Inflammatory macrophage (primary cell): ENCODE measurements around the gene TUBA4A.
A peak's percentile ranks its signal among the peaks of the same experiment; 100 is the strongest.

Source experiments
- DNase-seq, 2 donors: peaks; one replicate each; pipeline ENCODE4 v3.0.0-alpha.2; 2020 to 2022

Gene TUBA4A

GRCh38 chr2:219286436-219287115 lies 32.9 kb upstream of the TUBA4A start:
- DNase-seq: peak in 1 of 2 donors; percentile 35

DNA sequence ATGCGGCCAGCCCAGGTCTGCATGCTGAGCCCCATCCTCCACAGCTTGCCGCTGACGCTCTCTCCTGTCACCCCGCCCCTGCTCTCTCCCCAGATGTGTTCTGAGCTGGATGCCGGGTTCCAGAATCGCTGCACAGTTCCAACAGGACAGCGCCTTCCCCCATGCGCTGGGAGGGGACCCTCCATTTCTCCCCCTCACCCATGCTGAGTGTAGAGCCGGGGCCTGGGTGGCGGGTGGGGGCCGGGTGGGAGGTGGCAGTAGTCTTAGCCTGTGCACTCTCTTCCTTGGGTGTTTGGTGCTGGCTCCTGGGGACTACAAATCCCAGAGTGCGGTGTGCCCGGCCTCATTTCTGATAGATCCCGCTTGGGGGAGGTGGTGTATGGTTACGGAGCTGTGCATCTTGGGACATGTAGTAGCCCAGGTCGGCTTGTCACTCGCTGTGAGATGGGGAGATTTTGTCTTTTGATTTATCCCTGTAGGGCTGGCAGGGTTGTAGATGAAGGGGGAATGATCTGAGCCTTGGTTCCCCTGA lies 32.2 kb upstream of the TUBA4A start:
- DNase-seq: no peak

DNA sequence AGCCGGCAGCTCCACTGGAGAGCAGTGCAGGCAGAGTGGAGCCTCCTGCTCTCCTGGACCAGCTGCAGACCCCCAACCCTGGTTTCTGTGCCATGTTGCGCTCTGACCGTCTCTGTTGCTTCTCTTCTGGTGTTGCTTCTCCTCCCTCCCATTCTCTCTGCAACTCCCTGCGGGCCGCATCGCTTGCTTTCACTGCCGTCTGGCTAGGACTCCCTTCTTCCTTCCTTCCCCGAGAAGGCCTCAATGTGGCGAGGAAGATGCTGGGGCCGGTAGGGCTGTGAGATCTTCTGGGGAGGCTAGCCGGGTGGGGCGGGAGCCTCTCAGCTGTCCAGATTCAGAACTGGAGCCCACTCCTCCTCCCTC lies 31.6 kb upstream of the TUBA4A start:
- no peak for DNase-seq

DNA sequence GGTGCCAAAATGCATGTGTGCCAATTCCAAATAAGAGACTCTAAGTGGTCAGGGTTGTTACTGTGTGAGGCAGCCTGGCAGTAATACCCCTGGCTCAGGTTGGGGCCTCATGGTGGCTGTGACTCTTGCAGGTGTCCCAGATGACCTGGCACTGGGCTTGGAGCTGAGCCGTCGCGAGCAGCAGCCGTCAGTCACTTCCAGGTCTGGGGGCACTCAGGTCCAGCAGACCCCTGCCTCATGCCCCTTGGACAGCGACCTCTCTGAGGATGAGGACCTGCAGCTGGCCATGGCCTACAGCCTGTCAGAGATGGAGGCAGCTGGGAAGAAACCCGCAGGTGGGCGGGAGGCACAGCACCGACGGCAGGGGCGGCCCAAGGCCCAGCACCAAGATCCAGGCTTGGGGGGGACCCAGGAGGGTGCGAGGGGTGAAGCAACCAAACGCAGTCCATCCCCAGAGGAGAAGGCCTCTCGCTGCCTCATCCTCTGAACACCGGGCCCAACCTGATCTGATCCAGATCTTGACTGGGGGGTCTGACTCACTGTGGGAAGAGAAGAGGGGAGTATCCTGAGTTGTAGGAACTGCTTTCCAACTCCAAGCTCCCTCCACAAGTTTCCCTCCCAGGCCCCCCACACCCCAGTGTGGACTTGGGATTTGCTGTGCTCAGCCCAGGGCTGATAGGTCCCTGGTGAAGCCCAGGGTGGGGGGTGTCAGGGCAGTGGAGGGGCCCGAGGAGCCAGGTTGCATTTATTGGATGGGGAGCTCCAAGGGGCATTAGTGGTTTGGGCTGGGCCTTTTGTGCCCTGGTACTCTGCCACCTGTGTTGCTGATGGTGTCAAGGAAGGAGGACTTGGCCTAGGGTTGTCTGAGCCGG lies 31.0 kb upstream of the TUBA4A start:
- no peak for DNase-seq

GRCh38 chr2:219282943-219283581 lies 29.3 kb upstream of the TUBA4A start:
- DNase-seq: no peak

DNA sequence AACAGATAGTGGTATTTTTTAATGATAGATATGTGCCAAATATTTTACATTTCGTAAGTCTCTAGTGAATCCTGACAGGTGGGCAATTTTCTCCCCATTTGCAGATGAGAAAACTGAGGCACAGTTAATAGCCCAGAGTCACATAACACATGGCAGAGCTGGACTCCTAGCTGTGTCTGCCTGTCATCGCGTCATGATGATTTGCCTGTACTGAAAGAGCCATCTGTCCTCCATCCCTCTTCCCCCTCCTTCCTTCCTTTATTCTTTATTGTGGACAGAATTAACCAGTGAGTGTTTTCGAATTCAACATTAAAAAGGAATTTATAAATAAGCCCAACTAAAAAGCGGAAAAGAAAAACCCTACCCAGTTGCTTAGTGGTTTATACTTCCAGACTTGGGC lies 28.7 kb upstream of the TUBA4A start:
- no peak for DNase-seq

DNA sequence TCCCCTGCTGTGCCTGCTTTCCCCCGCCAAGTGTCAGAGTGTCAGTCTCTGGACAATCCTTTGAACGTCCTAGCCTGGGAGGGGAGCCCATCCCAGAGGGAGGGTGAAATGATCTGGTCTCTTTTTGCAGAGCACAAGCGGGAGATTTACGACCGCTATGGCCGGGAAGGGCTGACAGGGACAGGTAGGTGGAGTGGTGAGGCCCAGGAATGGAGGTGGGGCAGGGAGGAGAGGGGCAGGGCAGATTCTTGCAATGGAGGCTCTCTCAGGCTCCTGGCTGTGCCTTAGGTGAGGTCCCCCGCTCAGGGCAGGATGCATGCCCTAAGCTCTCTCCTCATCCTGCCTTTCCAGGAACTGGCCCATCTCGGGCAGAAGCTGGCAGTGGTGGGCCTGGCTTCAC lies 27.9 kb upstream of the TUBA4A start:
- no peak for DNase-seq

DNA sequence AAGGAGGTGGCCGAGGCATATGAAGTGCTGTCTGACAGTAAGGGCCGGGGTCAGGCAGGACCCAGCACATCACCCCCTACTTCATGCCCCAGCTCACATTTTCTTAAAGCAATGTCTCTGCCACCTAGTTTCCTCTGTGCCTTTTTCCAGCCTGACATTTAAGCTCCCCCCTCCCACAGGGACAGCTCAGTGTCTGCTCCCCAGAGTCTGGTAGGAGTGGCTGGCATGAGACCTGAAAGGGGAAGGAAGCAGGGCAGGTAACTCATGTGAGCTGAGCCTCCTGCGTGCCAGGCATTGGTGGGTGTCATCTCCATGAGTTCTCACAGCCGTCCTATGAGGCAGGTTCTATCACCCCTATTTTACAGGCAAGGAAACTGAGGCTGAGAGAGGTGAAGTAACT lies 26.9 kb upstream of the TUBA4A start:
- no peak for DNase-seq

DNA sequence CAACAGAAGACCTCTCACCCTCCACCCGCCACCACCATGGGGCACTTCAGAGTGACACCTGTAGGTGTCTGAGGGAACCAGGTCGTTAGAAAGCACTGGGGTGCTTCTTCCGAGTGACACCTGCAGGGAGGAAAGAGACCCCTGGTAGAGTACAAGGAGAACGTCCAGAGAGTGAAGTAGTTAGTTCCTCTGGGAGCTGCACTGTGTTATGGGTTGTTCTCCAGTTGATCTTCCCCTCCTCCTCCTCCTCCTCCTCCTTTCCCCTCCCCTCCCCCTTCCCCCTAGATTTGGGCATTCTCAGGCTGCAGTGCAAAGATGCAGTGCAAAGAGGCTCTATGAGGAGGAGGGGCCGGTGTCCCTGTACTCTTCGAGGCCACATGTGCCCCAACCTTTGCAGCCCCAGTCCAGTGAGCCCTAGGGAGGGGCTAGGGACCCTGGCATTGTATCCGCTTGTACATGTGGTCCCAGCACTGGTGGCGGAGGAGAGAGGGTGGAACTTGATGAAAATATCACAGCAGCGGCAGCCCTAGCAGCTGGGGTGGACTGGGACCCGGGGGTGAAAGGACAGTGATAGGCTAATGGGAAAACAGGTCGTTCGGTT lies 26.3 kb upstream of the TUBA4A start:
- no peak for DNase-seq

- DNase-seq: peak; percentile 99 to 100
Measured at GRCh38 chr2:219279151-219279915, 25.6 kb upstream of the TUBA4A start, which contains the start of gene DNAJB2. DNAJB2 (plus strand) TSS chr2:219279366; CDS start chr2:219279834, 468 bp downstream.

GRCh38 chr2:219278655-219279150 lies 25.0 kb upstream of the TUBA4A start:
- no peak for DNase-seq

DNA sequence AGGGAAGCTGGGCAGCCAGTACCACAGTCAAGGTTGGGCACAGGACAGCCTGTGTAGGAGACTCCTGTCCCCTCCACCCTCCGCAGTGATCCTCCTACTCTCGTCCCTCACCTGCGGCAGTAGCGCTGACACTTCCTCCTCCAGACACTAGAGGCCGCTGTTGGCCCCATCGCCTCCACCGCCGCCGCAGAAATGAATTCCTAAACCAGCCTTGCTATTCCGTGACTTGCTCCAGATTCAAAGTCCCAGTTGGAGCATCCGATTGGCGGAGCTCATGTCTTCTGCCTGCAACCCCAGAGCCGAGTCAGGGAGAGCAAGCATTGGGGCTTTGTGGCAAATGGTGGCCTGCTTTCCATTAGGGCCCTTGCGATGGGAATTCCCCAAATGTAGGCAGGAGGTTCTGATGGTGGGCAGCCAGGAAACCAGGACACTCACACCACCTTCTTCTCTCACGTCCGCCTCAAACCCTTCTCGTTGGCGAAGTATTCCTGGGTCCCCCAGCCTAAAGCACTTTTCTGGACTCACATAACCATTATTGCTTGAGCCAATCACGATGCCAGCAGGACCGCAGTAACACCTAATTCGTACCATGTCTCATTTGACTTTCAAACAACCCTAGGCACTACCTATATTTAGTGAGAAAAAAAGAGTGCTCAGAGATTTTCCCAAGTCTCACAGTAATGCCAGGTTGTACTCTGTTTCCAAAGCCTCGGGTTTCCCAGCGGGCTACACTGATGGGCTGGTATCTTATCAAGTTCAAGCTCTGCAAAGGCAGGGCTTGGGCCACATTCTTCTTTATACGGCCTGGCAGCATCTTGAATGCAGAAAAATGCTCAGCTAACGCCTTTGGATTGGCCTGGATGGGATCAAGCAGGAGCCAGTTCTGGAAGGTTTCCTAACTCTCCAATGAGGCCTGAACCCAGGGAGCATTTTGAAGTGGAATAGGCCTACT lies 24.3 kb upstream of the TUBA4A start:
- DNase-seq: peak; percentile 63 to 68

GRCh38 chr2:219274361-219274921 lies 20.7 kb upstream of the TUBA4A start:
- DNase-seq: no peak

DNA sequence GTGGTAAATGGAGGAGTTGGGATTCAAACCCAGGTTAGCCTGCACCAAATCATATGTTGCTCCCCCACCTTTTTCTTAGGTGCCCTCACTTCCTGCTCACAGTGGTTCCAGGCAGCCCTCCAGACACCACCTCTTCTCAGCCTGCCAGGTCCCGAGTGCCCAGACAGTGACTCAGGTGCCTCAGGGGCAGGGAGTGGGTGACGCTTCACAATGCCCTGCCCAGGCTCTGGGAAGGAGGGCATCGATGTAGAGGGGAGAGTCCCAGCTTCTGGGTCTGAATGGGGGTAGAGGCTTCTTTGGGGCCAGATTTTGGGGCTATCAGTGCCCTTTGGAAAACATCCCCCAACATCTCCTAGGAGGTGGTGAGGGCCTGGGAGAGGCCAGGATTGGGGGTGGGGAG lies 20.2 kb upstream of the TUBA4A start:
- DNase-seq: no peak

DNA sequence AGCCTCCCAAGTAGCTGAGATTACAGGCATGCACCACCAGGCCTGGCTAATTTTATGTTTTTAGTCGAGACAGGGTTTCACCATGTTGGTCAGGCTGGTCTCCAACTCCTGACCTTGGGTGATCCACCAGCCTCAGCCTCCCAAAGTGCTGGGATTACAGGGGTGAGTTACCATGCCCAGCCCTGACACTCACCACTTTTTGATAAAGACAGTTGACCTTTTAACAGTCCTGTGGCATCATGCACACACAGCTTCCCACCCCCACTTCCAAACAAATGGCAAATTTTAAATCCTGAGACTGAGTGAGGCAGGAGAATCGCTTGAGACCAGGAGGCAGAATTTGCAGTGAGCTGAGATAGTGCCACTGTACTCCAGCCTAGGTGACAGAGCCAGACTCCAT lies 19.3 kb upstream of the TUBA4A start:
- DNase-seq: peak in 1 of 2 donors; percentile 17

GRCh38 chr2:219272356-219272755 lies 18.6 kb upstream of the TUBA4A start:
- no peak for DNase-seq

GRCh38 chr2:219271021-219271420 lies 17.3 kb upstream of the TUBA4A start:
- no peak for DNase-seq

- DNase-seq: no peak
Measured at GRCh38 chr2:219270055-219270372, 16.3 kb upstream of the TUBA4A start.

DNA sequence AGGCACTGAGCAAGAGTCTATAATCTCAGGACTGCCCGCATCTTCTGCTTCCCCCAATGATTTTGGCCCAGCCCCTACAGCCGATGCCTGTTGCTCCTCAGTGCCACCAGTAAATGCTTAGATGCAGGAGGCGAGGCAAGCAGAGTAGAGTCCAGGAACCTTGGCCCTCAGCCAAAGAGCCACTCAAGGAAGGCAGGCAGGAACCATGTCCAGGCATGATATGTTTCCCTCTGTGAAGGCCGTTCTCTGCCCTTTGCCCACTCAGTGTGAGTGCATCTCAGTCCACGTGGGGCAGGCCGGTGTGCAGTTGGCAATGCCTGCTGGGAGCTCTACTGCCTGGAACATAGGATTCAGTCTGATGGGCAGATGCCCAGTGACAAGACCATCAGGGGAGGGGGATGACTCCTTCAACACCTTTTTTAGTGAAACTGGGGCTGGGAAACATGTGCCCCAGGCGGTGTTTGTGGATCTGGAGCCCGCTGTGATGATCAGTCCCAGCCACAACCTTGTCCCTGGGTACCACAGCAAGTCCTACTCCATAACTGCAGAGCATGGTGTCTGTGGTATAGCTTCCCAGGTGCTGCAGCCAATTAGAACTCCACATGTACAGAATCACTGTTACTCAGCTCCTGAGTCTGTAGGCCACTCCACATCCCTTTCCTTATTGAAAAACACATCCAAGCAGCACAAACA lies 15.8 kb upstream of the TUBA4A start:
- DNase-seq: no peak

DNA sequence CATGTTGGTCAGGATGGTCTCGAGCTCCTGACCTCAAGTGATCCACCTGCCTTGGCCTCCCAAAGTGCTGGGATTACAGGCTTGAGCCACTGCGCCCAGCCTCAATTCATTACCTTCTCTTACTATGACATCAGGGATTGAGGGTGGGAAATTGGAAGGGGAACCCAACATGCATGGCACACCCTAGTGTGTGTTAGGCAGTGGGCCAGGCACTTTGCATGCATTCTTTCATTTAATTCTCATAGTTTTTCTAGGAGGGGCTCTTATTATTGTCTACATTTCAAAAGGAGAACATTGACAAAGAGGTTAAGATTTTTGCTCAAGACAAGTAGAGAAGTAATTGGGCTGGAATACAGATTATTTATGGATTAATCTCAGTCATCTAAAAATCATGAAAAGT lies 14.6 kb upstream of the TUBA4A start:
- DNase-seq: no peak
